ENCODE measurements around the gene MEIS3.

The MEIS3 gene

GRCh38 chr19:47445937-47446402, 26.6 kb upstream of the MEIS3 start (continued):
- TF ChIP-seq KLF7 (tag by site-specific recombination; IDR thresholded peaks at IDR 0.05; ENCODE audit: borderline replicate concordance) (no peak), ZNF645 (tag by site-specific recombination; IDR thresholded peaks at IDR 0.05) (no peak), PRDM4 (tag by site-specific recombination; IDR thresholded peaks at IDR 0.05) (no peak), ZNF366 (tag by site-specific recombination; conservative IDR thresholded peaks at IDR 0.05) (peak; percentile 51; the same call in 1 of the 2 replicates), ZNF239 (tag by site-specific recombination; IDR thresholded peaks at IDR 0.05) (no peak), ZIC2 (tag by site-specific recombination; IDR thresholded peaks at IDR 0.05) (peak; percentile 41; the same call in 1 of the 2 replicates), BCL11A (tag by site-specific recombination; IDR thresholded peaks at IDR 0.05; ENCODE audit: low read depth) (no peak), ZNF133 (tag by site-specific recombination; IDR thresholded peaks at IDR 0.05) (no peak), ZBTB8A (tag by site-specific recombination; IDR thresholded peaks at IDR 0.05) (peak; percentile 24; the same call in 1 of the 2 replicates), ZNF10 (tag by site-specific recombination; IDR thresholded peaks at IDR 0.05) (no peak), ZNF48 (tag by site-specific recombination; IDR thresholded peaks at IDR 0.05) (no peak), ZFP69B (tag by site-specific recombination; IDR thresholded peaks at IDR 0.05) (no peak), ZBTB48 (tag by site-specific recombination; IDR thresholded peaks at IDR 0.05) (no peak), ZSCAN16 (tag by site-specific recombination; IDR thresholded peaks at IDR 0.05) (no peak), ZNF114 (tag by site-specific recombination; IDR thresholded peaks at IDR 0.05) (no peak), ZNF837 (tag by site-specific recombination; IDR thresholded peaks at IDR 0.05) (no peak), ZNF214 (tag by site-specific recombination; IDR thresholded peaks at IDR 0.05; ENCODE audit: borderline replicate concordance) (no peak), SP7 (tag by site-specific recombination; IDR thresholded peaks at IDR 0.05) (peak; percentile 6; the same call in 1 of the 2 replicates), SP2 (tag by site-specific recombination; IDR thresholded peaks at IDR 0.05) (peak; percentile 84), ZNF24 (tag by site-specific recombination; IDR thresholded peaks at IDR 0.05) (no peak), ZFP3 (tag by site-specific recombination; IDR thresholded peaks at IDR 0.05; ENCODE audit: low read depth) (no peak), BCL11B (tag by site-specific recombination; IDR thresholded peaks at IDR 0.05; ENCODE audit: low read depth) (no peak), ZNF654 (tag by site-specific recombination; IDR thresholded peaks at IDR 0.05; ENCODE audit: low read depth) (no peak), ZXDB (tag by site-specific recombination; IDR thresholded peaks at IDR 0.05) (no peak), ZNF555 (tag by site-specific recombination; conservative IDR thresholded peaks at IDR 0.05) (no peak), FEZF1 (tag by site-specific recombination; IDR thresholded peaks at IDR 0.05) (no peak), ZNF184 (tag by site-specific recombination; IDR thresholded peaks at IDR 0.05) (no peak)
- TF ChIP-seq, protein P1, sequence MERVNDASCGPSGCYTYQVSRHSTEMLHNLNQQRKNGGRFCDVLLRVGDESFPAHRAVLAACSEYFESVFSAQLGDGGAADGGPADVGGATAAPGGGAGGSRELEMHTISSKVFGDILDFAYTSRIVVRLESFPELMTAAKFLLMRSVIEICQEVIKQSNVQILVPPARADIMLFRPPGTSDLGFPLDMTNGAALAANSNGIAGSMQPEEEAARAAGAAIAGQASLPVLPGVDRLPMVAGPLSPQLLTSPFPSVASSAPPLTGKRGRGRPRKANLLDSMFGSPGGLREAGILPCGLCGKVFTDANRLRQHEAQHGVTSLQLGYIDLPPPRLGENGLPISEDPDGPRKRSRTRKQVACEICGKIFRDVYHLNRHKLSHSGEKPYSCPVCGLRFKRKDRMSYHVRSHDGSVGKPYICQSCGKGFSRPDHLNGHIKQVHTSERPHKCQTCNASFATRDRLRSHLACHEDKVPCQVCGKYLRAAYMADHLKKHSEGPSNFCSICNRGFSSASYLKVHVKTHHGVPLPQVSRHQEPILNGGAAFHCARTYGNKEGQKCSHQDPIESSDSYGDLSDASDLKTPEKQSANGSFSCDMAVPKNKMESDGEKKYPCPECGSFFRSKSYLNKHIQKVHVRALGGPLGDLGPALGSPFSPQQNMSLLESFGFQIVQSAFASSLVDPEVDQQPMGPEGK (tag by site-specific recombination; IDR thresholded peaks at IDR 0.05), result peak; percentile 87
- TF ChIP-seq, protein P2, sequence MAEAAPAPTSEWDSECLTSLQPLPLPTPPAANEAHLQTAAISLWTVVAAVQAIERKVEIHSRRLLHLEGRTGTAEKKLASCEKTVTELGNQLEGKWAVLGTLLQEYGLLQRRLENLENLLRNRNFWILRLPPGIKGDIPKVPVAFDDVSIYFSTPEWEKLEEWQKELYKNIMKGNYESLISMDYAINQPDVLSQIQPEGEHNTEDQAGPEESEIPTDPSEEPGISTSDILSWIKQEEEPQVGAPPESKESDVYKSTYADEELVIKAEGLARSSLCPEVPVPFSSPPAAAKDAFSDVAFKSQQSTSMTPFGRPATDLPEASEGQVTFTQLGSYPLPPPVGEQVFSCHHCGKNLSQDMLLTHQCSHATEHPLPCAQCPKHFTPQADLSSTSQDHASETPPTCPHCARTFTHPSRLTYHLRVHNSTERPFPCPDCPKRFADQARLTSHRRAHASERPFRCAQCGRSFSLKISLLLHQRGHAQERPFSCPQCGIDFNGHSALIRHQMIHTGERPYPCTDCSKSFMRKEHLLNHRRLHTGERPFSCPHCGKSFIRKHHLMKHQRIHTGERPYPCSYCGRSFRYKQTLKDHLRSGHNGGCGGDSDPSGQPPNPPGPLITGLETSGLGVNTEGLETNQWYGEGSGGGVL (tag by site-specific recombination; IDR thresholded peaks at IDR 0.05), result peak; percentile 94
- TF ChIP-seq, protein P3, sequence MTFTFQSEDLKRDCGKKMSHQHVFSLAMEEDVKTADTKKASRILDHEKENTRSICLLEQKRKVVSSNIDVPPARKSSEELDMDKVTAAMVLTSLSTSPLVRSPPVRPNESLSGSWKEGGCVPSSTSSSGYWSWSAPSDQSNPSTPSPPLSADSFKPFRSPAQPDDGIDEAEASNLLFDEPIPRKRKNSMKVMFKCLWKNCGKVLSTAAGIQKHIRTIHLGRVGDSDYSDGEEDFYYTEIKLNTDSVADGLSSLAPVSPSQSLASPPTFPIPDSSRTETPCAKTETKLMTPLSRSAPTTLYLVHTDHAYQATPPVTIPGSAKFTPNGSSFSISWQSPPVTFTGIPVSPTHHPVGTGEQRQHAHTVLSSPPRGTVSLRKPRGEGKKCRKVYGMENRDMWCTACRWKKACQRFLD (tag by site-specific recombination; IDR thresholded peaks at IDR 0.05), result no peak
- TF ChIP-seq, protein P4, sequence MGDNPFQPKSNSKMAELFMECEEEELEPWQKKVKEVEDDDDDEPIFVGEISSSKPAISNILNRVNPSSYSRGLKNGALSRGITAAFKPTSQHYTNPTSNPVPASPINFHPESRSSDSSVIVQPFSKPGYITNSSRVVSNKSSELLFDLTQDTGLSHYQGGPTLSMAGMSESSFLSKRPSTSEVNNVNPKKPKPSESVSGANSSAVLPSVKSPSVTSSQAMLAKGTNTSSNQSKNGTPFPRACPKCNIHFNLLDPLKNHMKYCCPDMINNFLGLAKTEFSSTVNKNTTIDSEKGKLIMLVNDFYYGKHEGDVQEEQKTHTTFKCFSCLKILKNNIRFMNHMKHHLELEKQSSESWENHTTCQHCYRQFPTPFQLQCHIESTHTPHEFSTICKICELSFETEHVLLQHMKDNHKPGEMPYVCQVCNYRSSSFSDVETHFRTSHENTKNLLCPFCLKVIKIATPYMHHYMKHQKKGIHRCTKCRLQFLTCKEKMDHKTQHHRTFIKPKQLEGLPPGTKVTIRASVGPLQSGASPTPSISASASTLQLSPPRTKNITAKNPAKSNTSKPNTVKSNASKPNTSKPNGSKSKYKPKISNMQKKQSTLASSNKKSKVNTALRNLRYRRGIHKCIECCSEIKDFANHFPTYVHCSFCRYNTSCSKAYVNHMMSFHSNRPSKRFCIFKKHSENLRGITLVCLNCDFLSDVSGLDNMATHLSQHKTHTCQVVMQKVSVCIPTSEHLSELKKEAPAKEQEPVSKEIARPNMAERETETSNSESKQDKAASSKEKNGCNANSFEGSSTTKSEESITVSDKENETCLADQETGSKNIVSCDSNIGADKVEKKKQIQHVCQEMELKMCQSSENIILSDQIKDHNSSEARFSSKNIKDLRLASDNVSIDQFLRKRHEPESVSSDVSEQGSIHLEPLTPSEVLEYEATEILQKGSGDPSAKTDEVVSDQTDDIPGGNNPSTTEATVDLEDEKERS (tag by site-specific recombination; IDR thresholded peaks at IDR 0.05), result no peak

Data from HEK293 (cell line).